IPS DF 6.9 (cell line): ENCODE results near the gene SEC61B.

Experiments used
- DNase-seq: peaks from one replicate; pipeline ENCODE4 v3.0.0-alpha.2; 2013; ENCODE audit warnings: low read depth, low spot score
- H3K27ac ChIP-seq: one replicate; pipeline ENCODE4 v1.5.1; 2013; ENCODE audit warnings: low read length, control low read depth
- H3K27me3 ChIP-seq: 2 replicates; pipeline ENCODE4 v1.6.1; 2013; ENCODE audit warnings: mild to moderate bottlenecking, low read length; ENCODE audit not compliant: control insufficient read depth, insufficient read depth
- H3K36me3 ChIP-seq: 2 replicates; pipeline ENCODE4 v1.6.1; 2013; ENCODE audit warnings: low read length; ENCODE audit not compliant: control insufficient read depth, insufficient read depth
- H3K4me1 ChIP-seq: 2 replicates; pipeline ENCODE4 v1.6.1; 2013; ENCODE audit warnings: low read length; ENCODE audit not compliant: control insufficient read depth, insufficient read depth
- H3K4me3 ChIP-seq: 2 replicates; pipeline ENCODE4 v1.5.1; 2013; ENCODE audit warnings: mild to moderate bottlenecking, low read length
- H3K9me3 ChIP-seq: 2 replicates; pipeline ENCODE4 v1.6.1; 2013; ENCODE audit warnings: low read length, inconsistent platforms; ENCODE audit not compliant: control insufficient read depth, insufficient read depth
- WGBS: extraction: QIAGEN DNeasy Blood & Tissue Kit; methylation state at CpG from one replicate; pipeline ENCODE4 v1.1.7; 2013; ENCODE audit warnings: mixed read lengths, missing lambda C conversion rate; ENCODE audit not compliant: insufficient read length, insufficient coverage; 5-methylcytosine and 5-hydroxymethylcytosine counted together

The SEC61B gene

GRCh38 chr9:99272836-99273235 is 50.8 kb downstream of the SEC61B start:
- no peaks in the 10 kb centered on the region for H3K4me1 ChIP-seq
- no peaks in the 10 kb centered on the region for H3K36me3 ChIP-seq
- H3K27me3 ChIP-seq = no peaks in the 10 kb centered on the region
- no peak for DNase-seq
- H3K9me3 ChIP-seq = no peaks in the 10 kb centered on the region
- H3K4me3 ChIP-seq = no peak overlapping the region
- H3K27ac ChIP-seq = no peak overlapping the region

DNA sequence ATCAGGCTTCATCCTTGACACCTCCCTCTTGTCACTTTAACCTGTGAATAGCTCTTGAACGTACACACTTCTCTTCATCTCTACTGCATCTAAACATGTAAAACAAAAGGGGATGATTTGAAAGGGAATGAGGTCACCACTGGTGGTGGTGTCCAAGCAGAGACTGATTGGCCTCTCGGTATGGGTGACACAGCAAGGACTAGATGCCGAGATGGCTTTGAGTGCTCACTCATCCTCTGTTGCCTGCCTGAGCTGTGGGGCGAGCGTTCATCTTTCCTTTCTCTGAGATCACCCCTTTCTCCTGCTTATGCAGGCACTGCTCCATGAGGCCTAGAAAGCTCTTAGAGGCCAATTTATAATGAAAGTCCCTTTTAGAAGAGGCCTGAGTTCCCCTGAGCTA is 51.9 kb downstream of the SEC61B start:
- Histone ChIP-seq H3K9me3 (no peaks in the 10 kb centered on the region), H3K36me3 (no peaks in the 10 kb centered on the region), H3K4me3 (no peak overlapping the region), H3K27ac (no peak overlapping the region), H3K27me3 (no peaks in the 10 kb centered on the region), H3K4me1 (no peaks in the 10 kb centered on the region)
- DNase-seq = no peak
- no CpG with 5 or more reads among the region's 5 CpGs for WGBS

DNA sequence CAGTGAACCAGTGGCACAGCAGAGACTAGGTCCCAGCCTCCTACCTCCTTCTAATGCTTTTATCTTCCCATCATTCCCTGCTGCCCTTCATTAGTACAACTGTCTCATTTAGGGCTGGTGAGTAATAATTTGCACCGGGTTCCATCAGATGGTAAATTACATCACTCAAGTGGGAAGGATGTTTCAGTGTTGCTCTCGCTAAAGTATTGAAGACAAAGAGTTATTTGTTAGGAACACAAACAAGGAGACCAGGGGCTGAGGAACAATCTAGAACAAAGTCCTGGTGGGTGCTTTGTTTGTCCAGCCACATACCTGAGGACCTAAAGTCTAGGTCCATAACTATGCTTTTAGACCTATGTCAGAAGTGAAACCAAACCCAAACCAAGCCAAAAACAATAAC is 52.4 kb downstream of the SEC61B start:
- no peaks in the 10 kb centered on the region for H3K27me3 ChIP-seq
- H3K36me3 ChIP-seq = no peaks in the 10 kb centered on the region
- H3K27ac ChIP-seq = no peak overlapping the region
- DNase-seq = no peak
- H3K4me1 ChIP-seq = no peaks in the 10 kb centered on the region
- no CpG with 5 or more reads among the region's 2 CpGs for WGBS
- H3K9me3 ChIP-seq = no peaks in the 10 kb centered on the region
- no peak overlapping the region for H3K4me3 ChIP-seq
